Transverse colon (tissue), 4 donors: ENCODE data around the gene PACSIN2. TPM values are rescaled to one million over a fixed set of nuclear protein-coding genes. Genes with fewer than 3 reads are reported as not detected.
A peak's percentile ranks its signal among the peaks of the same experiment; 100 is the strongest.

Experiments
- DNase-seq: peaks from one replicate; pipeline ENCODE4 v3.0.0-alpha.2; 2019
- H3K27ac ChIP-seq, 4 donors: fragments of 200-600 bp; sonication (generic); 2 replicates each; pipeline ENCODE4 v1.5.1; 2016 to 2018; ENCODE audit warnings: inconsistent platforms in 4 of 4
- H3K27me3 ChIP-seq: fragments of 200-600 bp; sonication (generic); 2 replicates; pipeline ENCODE4 v1.5.1; 2017; ENCODE audit warnings: inconsistent platforms
- H3K36me3 ChIP-seq, 4 donors: fragments of 200-600 bp; sonication (generic); 2 replicates each; pipeline ENCODE4 v1.5.1; 2017 to 2019; ENCODE audit warnings: inconsistent platforms in 4 of 4
- H3K4me1 ChIP-seq, 4 donors: fragments of 200-600 bp; sonication (generic); 2 replicates each; pipeline ENCODE4 v1.5.1; 2017 to 2020; ENCODE audit warnings: inconsistent platforms in 4 of 4
- H3K4me3 ChIP-seq, 4 donors: fragments of 200-600 bp; sonication (generic); 1 replicate in 1 of 4; 2 replicates in 3 of 4; pipeline versions ENCODE4 v1.5.1 to v1.6.1; 2017 to 2019; ENCODE audit warnings: inconsistent platforms in 4 of 4
- H3K9me3 ChIP-seq, 2 donors: fragments of 200-600 bp; sonication (generic); 2 replicates each; pipeline ENCODE4 v1.5.1; 2017 to 2019; ENCODE audit warnings: inconsistent platforms in 2 of 2
- CTCF ChIP-seq, 5 experiments: fragments of 200-600 bp in 3 of 5; fragments of 450-650 bp in 2 of 5; sonication (generic) in 3 of 5; IDR thresholded peaks; 1 replicate in 2 of 5; 2 replicates in 3 of 5; pipeline ENCODE4 v1.5.1; 2016 to 2017; ENCODE audit warnings: antibody characterized with exemption in 5 of 5, inconsistent platforms in 3 of 5, mild to moderate bottlenecking in 2 of 5, moderate library complexity in 1 of 5
- EP300 ChIP-seq: sonication (generic); formaldehyde crosslinking; IDR thresholded peaks from one replicate; pipeline ENCODE4 v1.6.1; 2017; ENCODE audit warnings: antibody characterized with exemption, low read depth
- POLR2A ChIP-seq: fragments of 450-650 bp; IDR thresholded peaks from one replicate; pipeline ENCODE4 v1.6.1; 2016; ENCODE audit warnings: antibody characterized with exemption, mild to moderate bottlenecking, moderate library complexity
- POLR2AphosphoS5 ChIP-seq, 3 donors: sonication (generic); formaldehyde crosslinking; IDR thresholded peaks; one replicate each; pipeline ENCODE4 v1.6.1; 2016; ENCODE audit warnings: antibody characterized with exemption in 3 of 3
- WGBS, 2 donors: methylation state at CpG; one replicate each; pipeline ENCODE4 v1.1.5; 2018; ENCODE audit warnings: low coverage in 1 of 2; 5-methylcytosine and 5-hydroxymethylcytosine counted together
- in situ Hi-C, 4 donors: fragments of 200-750 bp; cut with MboI; loops; one replicate each; pipeline versions ENCODE4 v1.15.0 to v1.15.1; 2017; ENCODE audit warnings: low sequenced_read_pairs in 3 of 4, low pct_ligation_motif_present in 1 of 4, low pct_unique_long_range_greater_than_20kb in 1 of 4
- intact Hi-C: fragments of 100-400 bp; cut with DNase I; formaldehyde crosslinking; loops from one replicate; pipeline ENCODE4 v1.15.1; 2023; ENCODE audit warnings: low total_unique reads
- total RNA-seq, 4 donors: library from RNA; depleted of rRNA; stranded (reverse); fragments of >200 nt; gene quantifications; one replicate each; pipeline ENCODE4 v1.1.0, GENCODE V29; 2016

PACSIN2 gene
- total RNA-seq, 4 donors from 2014 or later, result 53.9 to 250 (median 198) TPM

- peaks cover 25 to 47% (median 36%) of the 10 kb centered on the region in 4 donors for H3K4me1 ChIP-seq
Measured at GRCh38 chr22:42906605-42907348, 108.2 kb downstream of the PACSIN2 start.

GRCh38 chr22:42905702-42906183, 109.2 kb downstream of the PACSIN2 start:
- peak; percentile 41 for DNase-seq
- Histone ChIP-seq H3K9me3 (no peaks in the 10 kb centered on the region), H3K4me1 (peaks cover 25 to 47% (median 36%) of the 10 kb centered on the region in 4 donors), H3K36me3 (no peaks in the 10 kb centered on the region), H3K27me3 (no peaks in the 10 kb centered on the region), H3K4me3 (no peak overlapping the region), H3K27ac (peak overlapping the region; percentile 52 to 74 (median 62))
- in situ Hi-C loops, result no loop called here
- no peak for TF ChIP-seq POLR2AphosphoS5 (IDR thresholded peaks at IDR 0.05)
- TF ChIP-seq EP300, result no peak
- no peak for TF ChIP-seq POLR2A
- no peak for TF ChIP-seq CTCF (IDR thresholded peaks at IDR 0.05)
- intact Hi-C loops, result no loop called here
- WGBS, 2 donors, result 50% methylated on average over 5 of the region's 5 CpGs; no CpG with 5 or more reads in 1 of the 2 donors

More at GRCh38 chr22:42906605-42907348, 108.2 kb downstream of the PACSIN2 start:
- TF ChIP-seq POLR2AphosphoS5 (IDR thresholded peaks at IDR 0.05), result peak in 2 of 3 donors; percentile 7 to 16
- TF ChIP-seq EP300, result no peak
- TF ChIP-seq CTCF (IDR thresholded peaks at IDR 0.05), result no peak
- TF ChIP-seq POLR2A, result no peak
- Histone ChIP-seq H3K27ac (peak overlapping the region; percentile 52 to 74 (median 62)), H3K27me3 (no peaks in the 10 kb centered on the region), H3K4me3 (no peak overlapping the region), H3K36me3 (no peaks in the 10 kb centered on the region), H3K9me3 (no peaks in the 10 kb centered on the region)
- no peak for DNase-seq
- intact Hi-C loops, result no loop called here
- in situ Hi-C loops, result no loop called here
- 75 to 76% methylated on average over 4 to 6 of the region's 6 CpGs for WGBS, 2 donors

- DNase-seq, result no peak
- Histone ChIP-seq H3K4me1 (peaks cover 25 to 47% (median 36%) of the 10 kb centered on the region in 4 donors), H3K9me3 (no peaks in the 10 kb centered on the region), H3K4me3 (no peak overlapping the region), H3K36me3 (no peaks in the 10 kb centered on the region), H3K27ac (peak overlapping the region in 3 of 4 donors; percentile 59 to 74 (median 66)), H3K27me3 (no peaks in the 10 kb centered on the region)
- no peak for TF ChIP-seq CTCF (IDR thresholded peaks at IDR 0.05)
- TF ChIP-seq EP300, result no peak
- TF ChIP-seq POLR2AphosphoS5 (IDR thresholded peaks at IDR 0.05), result no peak
- no peak for TF ChIP-seq POLR2A
- 20 to 75% methylated on average over 2 to 13 of the region's 13 CpGs for WGBS, 2 donors
- in situ Hi-C loops, result no loop called here
- intact Hi-C loops, result no loop called here
Measured at GRCh38 chr22:42905217-42905616, 109.7 kb downstream of the PACSIN2 start.

- Histone ChIP-seq H3K36me3 (no peaks in the 10 kb centered on the region), H3K4me3 (no peak overlapping the region), H3K27me3 (no peaks in the 10 kb centered on the region), H3K27ac (peak overlapping the region in 2 of 4 donors; percentile 44 to 51), H3K4me1 (peaks cover 25 to 47% (median 36%) of the 10 kb centered on the region in 4 donors), H3K9me3 (no peaks in the 10 kb centered on the region)
- no peak for DNase-seq
- in situ Hi-C loops (no loop called here), intact Hi-C loops (no loop called here)
- TF ChIP-seq POLR2A, result no peak
- no peak for TF ChIP-seq CTCF (IDR thresholded peaks at IDR 0.05)
- TF ChIP-seq EP300, result no peak
- TF ChIP-seq POLR2AphosphoS5 (IDR thresholded peaks at IDR 0.05), result no peak
- WGBS, 2 donors, result 83 to 91% methylated on average over 1 to 12 of the region's 12 CpGs
Measured at GRCh38 chr22:42904050-42904449, 110.9 kb downstream of the PACSIN2 start.
